ENCODE results near the gene AMIGO2.

GRCh38 chr12:47029903-47030302 lies 49.9 kb downstream of the AMIGO2 start:
- TF ChIP-seq POLR2A (IDR thresholded peaks at IDR 0.05) (no peak), CTCF (IDR thresholded peaks at IDR 0.05) (no peak)
